Mesendoderm (in vitro differentiated cells): Measurements from ENCODE around the gene NOVA1.

Source experiments
- DNase-seq: peaks from one replicate; pipeline ENCODE4 v3.0.0; 2013
- H2AK5ac ChIP-seq: 2 replicates; pipeline ENCODE4 v1.6.1; 2013; ENCODE audit warnings: low read length, inconsistent platforms
- H2BK120ac ChIP-seq: 2 replicates; pipeline ENCODE4 v1.6.1; 2013; ENCODE audit warnings: low read depth, mild to moderate bottlenecking, low read length, moderate library complexity, mixed read lengths
- H2BK15ac ChIP-seq: replicated peaks from 2 replicates; pipeline ENCODE4 v1.6.1; 2013; ENCODE audit warnings: low read depth, mild to moderate bottlenecking, moderate library complexity
- H2BK5ac ChIP-seq: 2 replicates; pipeline ENCODE4 v1.6.1; 2013; ENCODE audit warnings: low read length, inconsistent platforms
- H3K18ac ChIP-seq: 2 replicates; pipeline ENCODE4 v1.6.1; 2013; ENCODE audit warnings: mild to moderate bottlenecking, low read length, mixed read lengths
- H3K23ac ChIP-seq: one replicate; pipeline ENCODE4 v1.6.1; 2013; ENCODE audit warnings: low read length
- H3K27ac ChIP-seq: 2 replicates; pipeline ENCODE4 v1.5.1; 2013; ENCODE audit warnings: low read depth, mild to moderate bottlenecking, inconsistent platforms, low read length, moderate library complexity
- H3K27me3 ChIP-seq: 2 replicates; pipeline ENCODE4 v1.6.1; 2013; ENCODE audit warnings: low read length, control low read depth, mild to moderate bottlenecking, inconsistent platforms; ENCODE audit not compliant: insufficient read depth, poor library complexity
- H3K36me3 ChIP-seq: 2 replicates; pipeline ENCODE4 v1.6.1; 2013; ENCODE audit warnings: low read length, inconsistent platforms; ENCODE audit not compliant: control insufficient read depth, insufficient read depth
- H3K4ac ChIP-seq: one replicate; pipeline ENCODE4 v1.6.1; 2013; ENCODE audit warnings: low read depth, mild to moderate bottlenecking, low read length, moderate library complexity
- H3K4me1 ChIP-seq: 2 replicates; pipeline ENCODE4 v1.6.1; 2013; ENCODE audit warnings: low read depth, low read length, inconsistent platforms; ENCODE audit not compliant: control insufficient read depth
- H3K4me2 ChIP-seq: 2 replicates; pipeline ENCODE4 v1.6.1; 2013; ENCODE audit warnings: low read length
- H3K4me3 ChIP-seq: 2 replicates; pipeline ENCODE4 v1.5.1; 2013; ENCODE audit warnings: mild to moderate bottlenecking, low read length
- H3K56ac ChIP-seq: one replicate; pipeline ENCODE4 v1.6.1; 2013; ENCODE audit warnings: low read length
- H3K79me1 ChIP-seq: 2 replicates; pipeline ENCODE4 v1.6.1; 2013; ENCODE audit warnings: low read length, inconsistent platforms
- H3K79me2 ChIP-seq: 2 replicates; pipeline ENCODE4 v1.6.1; 2013; ENCODE audit warnings: mild to moderate bottlenecking, low read length; ENCODE audit not compliant: control insufficient read depth, insufficient read depth
- H3K9ac ChIP-seq: 2 replicates; pipeline ENCODE4 v1.6.1; 2013; ENCODE audit warnings: low read length, inconsistent platforms
- H4K5ac ChIP-seq: one replicate; pipeline ENCODE4 v1.6.1; 2013; ENCODE audit warnings: low read length
- H4K8ac ChIP-seq: one replicate; pipeline ENCODE4 v1.6.1; 2013; ENCODE audit warnings: low read depth, mild to moderate bottlenecking, control low read depth, low read length, moderate library complexity
- WGBS: extraction: QIAGEN DNeasy Blood & Tissue Kit; methylation state at CpG from one replicate; pipeline ENCODE4 v1.1.7; 2013; ENCODE audit warnings: low lambda C conversion rate, missing lambda C conversion rate; ENCODE audit not compliant: insufficient coverage; ENCODE audit errors: extremely low coverage; 5-methylcytosine and 5-hydroxymethylcytosine counted together

The NOVA1 gene

DNA sequence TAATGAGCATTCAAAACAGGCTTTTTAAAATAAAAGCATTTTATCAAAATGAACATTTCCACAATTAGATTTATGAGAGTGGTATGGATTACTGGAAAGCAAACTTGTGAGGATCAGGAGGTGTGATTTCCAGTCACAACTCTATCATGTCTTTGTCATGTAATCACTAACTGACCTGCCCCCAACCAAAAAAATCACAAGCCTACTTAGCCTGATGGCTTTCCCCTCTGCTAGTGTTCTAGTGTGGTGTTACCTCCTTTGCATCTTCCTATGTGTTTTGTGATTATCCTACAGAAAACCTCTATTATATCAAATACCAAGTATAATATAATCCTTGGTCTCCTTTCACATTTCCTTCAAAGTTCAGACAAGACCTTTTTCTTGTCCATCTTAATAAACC, 168.6 kb downstream of the NOVA1 start:
- Histone ChIP-seq H2BK5ac (no peak overlapping the region), H2AK5ac (no peak overlapping the region), H3K79me2 (no peaks in the 10 kb centered on the region), H3K4me1 (no peaks in the 10 kb centered on the region), H3K9ac (no peak overlapping the region), H3K4me3 (no peak overlapping the region), H3K27ac (no peak overlapping the region), H4K5ac (no peak overlapping the region), H3K56ac (no peak overlapping the region), H4K8ac (no peak overlapping the region), H3K79me1 (no peaks in the 10 kb centered on the region), H2BK15ac (no peak overlapping the region), H3K4me2 (no peak overlapping the region), H3K4ac (no peak overlapping the region), H2BK120ac (no peak overlapping the region), H3K36me3 (no peaks in the 10 kb centered on the region), H3K18ac (no peak overlapping the region), H3K27me3 (no peaks in the 10 kb centered on the region), H3K23ac (no peak overlapping the region)
- DNase-seq = no peak

DNA sequence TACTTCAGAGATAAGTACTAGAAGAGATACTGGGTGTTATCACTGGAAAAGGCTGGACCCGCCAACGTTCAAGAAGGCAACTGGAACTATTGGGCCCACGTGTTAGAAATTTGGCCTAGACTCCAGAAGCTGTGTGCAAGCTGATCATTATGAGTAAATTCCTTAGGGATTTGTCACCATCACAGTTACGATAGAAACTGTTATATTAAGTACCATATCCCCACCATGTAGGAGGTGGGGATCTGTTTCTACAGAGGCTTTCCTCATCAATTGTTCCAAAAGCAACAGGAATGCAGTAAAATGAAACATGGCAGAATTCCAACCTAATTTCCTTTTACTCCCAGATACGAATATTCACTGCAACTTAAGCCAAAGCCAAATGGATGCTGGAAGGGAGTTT, 170.7 kb downstream of the NOVA1 start:
- Histone ChIP-seq H3K23ac (no peak overlapping the region), H2BK5ac (no peak overlapping the region), H3K27me3 (no peaks in the 10 kb centered on the region), H3K18ac (no peak overlapping the region), H3K56ac (no peak overlapping the region), H3K4ac (no peak overlapping the region), H2BK120ac (no peak overlapping the region), H3K4me1 (no peaks in the 10 kb centered on the region), H3K9ac (no peak overlapping the region), H2BK15ac (no peak overlapping the region), H3K4me3 (no peak overlapping the region), H3K79me2 (no peaks in the 10 kb centered on the region), H4K8ac (no peak overlapping the region), H3K27ac (no peak overlapping the region), H4K5ac (no peak overlapping the region), H2AK5ac (no peak overlapping the region), H3K4me2 (no peak overlapping the region), H3K79me1 (no peaks in the 10 kb centered on the region), H3K36me3 (no peaks in the 10 kb centered on the region)
- WGBS = no CpG with 5 or more reads among the region's 5 CpGs
- peak; percentile 30 for DNase-seq

- Histone ChIP-seq H3K4ac (no peak overlapping the region), H3K4me2 (no peak overlapping the region), H3K79me2 (no peaks in the 10 kb centered on the region), H2BK15ac (no peak overlapping the region), H3K36me3 (no peaks in the 10 kb centered on the region), H3K4me1 (no peaks in the 10 kb centered on the region), H3K79me1 (no peaks in the 10 kb centered on the region), H4K8ac (no peak overlapping the region), H3K27me3 (no peaks in the 10 kb centered on the region), H3K27ac (no peak overlapping the region), H2BK5ac (no peak overlapping the region), H3K56ac (no peak overlapping the region), H3K9ac (no peak overlapping the region), H3K23ac (no peak overlapping the region), H4K5ac (no peak overlapping the region), H2AK5ac (no peak overlapping the region), H3K4me3 (no peak overlapping the region), H2BK120ac (no peak overlapping the region), H3K18ac (no peak overlapping the region)
- 100% methylated on average over 1 of the region's 2 CpGs for WGBS
- DNase-seq = no peak
Measured at GRCh38 chr14:26424537-26424936, 173.3 kb downstream of the NOVA1 start.

GRCh38 chr14:26415618-26416123, 182.2 kb downstream of the NOVA1 start:
- Histone ChIP-seq H3K79me2 (no peaks in the 10 kb centered on the region), H2AK5ac (no peak overlapping the region), H3K4me3 (no peak overlapping the region), H3K18ac (no peak overlapping the region), H3K9ac (no peak overlapping the region), H4K5ac (no peak overlapping the region), H3K27ac (no peak overlapping the region), H3K27me3 (no peaks in the 10 kb centered on the region), H2BK5ac (no peak overlapping the region), H3K56ac (no peak overlapping the region), H3K4ac (no peak overlapping the region), H3K4me1 (peaks cover 6% of the 10 kb centered on the region), H3K4me2 (no peak overlapping the region), H4K8ac (no peak overlapping the region), H2BK120ac (no peak overlapping the region), H2BK15ac (no peak overlapping the region), H3K36me3 (no peaks in the 10 kb centered on the region), H3K23ac (no peak overlapping the region), H3K79me1 (no peaks in the 10 kb centered on the region)
- DNase-seq = no peak
- WGBS = no CpG with 5 or more reads among the region's 7 CpGs

- Histone ChIP-seq H3K23ac (no peak overlapping the region), H2BK15ac (no peak overlapping the region), H3K36me3 (no peaks in the 10 kb centered on the region), H3K79me1 (no peaks in the 10 kb centered on the region), H3K4me2 (no peak overlapping the region), H3K27ac (no peak overlapping the region), H2BK120ac (peak overlapping the region; percentile 90), H4K8ac (no peak overlapping the region), H3K18ac (no peak overlapping the region), H4K5ac (no peak overlapping the region), H3K4ac (no peak overlapping the region), H3K56ac (no peak overlapping the region), H3K4me3 (no peak overlapping the region), H3K9ac (no peak overlapping the region), H3K79me2 (no peaks in the 10 kb centered on the region), H2BK5ac (no peak overlapping the region), H3K27me3 (no peaks in the 10 kb centered on the region), H3K4me1 (peaks cover 6% of the 10 kb centered on the region), H2AK5ac (no peak overlapping the region)
- no peak for DNase-seq
Measured at GRCh38 chr14:26414926-26415325, 182.9 kb downstream of the NOVA1 start.

- Histone ChIP-seq H3K9ac (no peak overlapping the region), H4K5ac (no peak overlapping the region), H2BK120ac (no peak overlapping the region), H2AK5ac (no peak overlapping the region), H3K4me1 (peaks cover 6% of the 10 kb centered on the region), H3K27ac (no peak overlapping the region), H3K4me2 (no peak overlapping the region), H3K56ac (no peak overlapping the region), H3K79me2 (no peaks in the 10 kb centered on the region), H3K4me3 (no peak overlapping the region), H3K79me1 (no peaks in the 10 kb centered on the region), H2BK5ac (no peak overlapping the region), H3K36me3 (no peaks in the 10 kb centered on the region), H3K4ac (no peak overlapping the region), H3K18ac (no peak overlapping the region), H3K23ac (no peak overlapping the region), H2BK15ac (peak overlapping the region; percentile 3), H4K8ac (no peak overlapping the region), H3K27me3 (no peaks in the 10 kb centered on the region)
- DNase-seq = no peak
- WGBS = no CpG with 5 or more reads among the region's 1 CpG
Measured at GRCh38 chr14:26414103-26414502, 183.7 kb downstream of the NOVA1 start.
